NCI-H1436 treated with DMSO at 0.1 percent for 48 hours (cell line): ENCODE results near the gene ADAP2.
A peak's percentile ranks its signal among the peaks of the same experiment; 100 is the strongest.
"Not testable (repeated sequence)": the region's sequence is repeated elsewhere in the genome, so short reads cannot be mapped to it uniquely, and the experiment has no call there.

Experiments used
- DNase-seq: peaks from one replicate; lab custom pipeline; 2025; lab: John Stamatoyannopoulos, UW

ADAP2 gene, protein sequence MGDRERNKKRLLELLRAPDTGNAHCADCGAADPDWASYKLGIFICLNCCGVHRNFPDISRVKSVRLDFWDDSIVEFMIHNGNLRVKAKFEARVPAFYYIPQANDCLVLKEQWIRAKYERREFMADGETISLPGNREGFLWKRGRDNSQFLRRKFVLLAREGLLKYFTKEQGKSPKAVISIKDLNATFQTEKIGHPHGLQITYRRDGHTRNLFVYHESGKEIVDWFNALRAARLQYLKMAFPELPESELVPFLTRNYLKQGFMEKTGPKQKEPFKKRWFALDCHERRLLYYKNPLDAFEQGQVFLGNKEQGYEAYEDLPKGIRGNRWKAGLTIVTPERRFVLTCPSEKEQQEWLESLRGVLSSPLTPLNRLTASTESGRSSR

DNA sequence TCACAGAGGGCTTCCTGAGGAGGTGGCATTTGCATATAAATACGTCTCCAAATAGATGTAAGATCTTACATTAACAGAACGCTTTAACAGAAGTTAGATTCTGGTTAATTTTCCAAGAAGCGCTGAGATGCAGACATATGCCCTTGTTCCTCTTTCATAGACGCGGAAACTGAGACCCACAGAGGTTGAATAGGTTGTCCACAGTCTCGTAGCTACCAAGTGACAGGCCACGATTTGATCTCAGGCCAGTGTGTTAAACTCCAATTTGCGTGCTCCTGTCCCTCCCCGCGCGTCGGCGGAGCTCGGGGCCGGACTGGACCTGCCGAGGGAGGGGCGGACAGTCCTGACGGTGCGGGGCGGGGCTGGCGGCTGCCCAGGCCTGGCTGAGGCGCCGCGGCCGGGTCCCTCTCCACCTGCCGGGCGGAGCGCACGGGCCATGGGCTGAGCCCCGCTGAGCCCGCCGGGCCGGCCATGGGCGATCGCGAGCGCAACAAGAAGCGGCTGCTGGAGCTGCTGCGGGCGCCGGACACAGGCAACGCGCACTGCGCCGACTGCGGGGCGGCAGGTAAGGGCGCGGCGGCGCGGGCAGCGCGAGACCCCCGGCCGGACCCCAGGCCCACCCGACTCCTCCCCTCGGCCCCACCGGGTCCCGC lies at the start of gene ADAP2:
ADAP2 (plus strand) TSS at position 402 of the 653 bp plus-strand sequence; CDS start at position 472, 70 bp downstream.
- DNase-seq = no peak

DNA sequence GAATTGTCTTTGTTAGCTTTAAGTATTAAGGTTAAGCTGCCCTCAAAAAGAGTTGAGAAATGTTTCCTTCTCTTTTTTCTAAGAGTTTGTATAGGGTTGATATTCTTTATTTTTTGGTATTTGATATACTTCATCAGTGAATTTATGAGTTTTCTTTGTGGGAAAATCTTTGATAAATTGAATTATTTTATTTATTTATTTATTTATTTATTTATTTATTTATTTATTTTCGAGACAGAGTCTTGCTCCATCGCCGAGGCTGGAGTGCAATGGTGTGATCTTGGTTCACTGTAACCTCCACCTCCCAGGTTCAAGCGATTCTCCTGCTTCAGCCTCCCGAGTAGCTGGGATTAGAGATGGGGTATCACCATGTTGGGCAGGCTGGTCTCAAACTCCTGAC lies 35.6 kb upstream of the ADAP2 start:
- no peak for DNase-seq

DNA sequence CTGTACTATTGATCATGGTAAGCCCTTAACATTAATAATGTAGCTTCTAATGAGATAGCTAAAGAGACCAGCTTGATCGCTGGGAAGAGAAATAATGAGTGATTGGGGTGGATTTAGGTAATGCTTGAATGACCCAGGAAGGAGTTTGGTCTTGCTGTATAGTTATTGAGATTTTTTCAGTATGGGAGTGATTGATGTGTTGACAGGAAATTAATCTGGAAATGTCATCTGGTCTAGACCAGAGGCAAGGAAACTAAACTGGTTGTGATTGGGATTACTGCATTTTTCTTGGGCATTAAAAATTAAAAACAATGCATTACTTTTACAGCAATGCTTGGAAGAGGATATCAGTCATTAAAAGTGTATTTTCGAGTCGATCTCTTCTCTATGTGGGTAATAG lies 27.5 kb upstream of the ADAP2 start:
- no peak for DNase-seq

DNA sequence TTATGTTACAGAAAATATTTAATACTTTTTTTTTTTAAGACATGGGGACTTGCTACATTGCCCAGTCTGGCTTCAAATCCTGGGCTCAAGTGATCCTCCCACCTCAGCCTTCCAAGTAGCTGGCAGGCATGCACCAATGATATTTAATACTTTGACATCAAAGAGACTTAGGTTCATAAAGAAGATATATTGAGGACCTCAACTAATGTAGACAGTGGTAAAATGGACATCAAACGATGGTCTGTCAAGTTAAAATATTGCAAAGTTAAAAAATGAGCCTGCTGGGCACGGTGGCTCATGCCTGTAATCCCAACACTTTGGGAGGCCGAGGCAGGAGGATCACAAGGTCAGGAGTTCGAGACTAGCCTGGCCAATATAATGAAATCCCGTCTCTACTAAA lies 24.4 kb upstream of the ADAP2 start:
- DNase-seq = no peak

DNA sequence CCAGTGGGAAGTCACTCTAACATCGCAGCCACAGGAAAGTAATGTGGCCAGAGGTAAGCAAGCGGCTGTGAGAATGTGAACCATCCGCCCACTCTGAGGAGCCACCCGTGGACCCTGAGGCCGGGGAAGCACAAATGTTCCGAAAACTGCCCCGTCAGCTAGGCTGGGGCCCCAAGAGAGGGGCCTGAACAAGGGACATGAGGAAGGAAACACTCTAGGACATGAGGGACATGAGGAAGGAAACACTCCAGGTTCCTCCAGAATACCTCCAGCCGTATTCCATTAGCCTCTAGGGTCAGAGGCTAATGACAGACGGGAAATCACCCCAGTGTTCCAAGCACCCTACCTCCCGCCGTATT lies 16.0 kb upstream of the ADAP2 start:
- no peak for DNase-seq

DNA sequence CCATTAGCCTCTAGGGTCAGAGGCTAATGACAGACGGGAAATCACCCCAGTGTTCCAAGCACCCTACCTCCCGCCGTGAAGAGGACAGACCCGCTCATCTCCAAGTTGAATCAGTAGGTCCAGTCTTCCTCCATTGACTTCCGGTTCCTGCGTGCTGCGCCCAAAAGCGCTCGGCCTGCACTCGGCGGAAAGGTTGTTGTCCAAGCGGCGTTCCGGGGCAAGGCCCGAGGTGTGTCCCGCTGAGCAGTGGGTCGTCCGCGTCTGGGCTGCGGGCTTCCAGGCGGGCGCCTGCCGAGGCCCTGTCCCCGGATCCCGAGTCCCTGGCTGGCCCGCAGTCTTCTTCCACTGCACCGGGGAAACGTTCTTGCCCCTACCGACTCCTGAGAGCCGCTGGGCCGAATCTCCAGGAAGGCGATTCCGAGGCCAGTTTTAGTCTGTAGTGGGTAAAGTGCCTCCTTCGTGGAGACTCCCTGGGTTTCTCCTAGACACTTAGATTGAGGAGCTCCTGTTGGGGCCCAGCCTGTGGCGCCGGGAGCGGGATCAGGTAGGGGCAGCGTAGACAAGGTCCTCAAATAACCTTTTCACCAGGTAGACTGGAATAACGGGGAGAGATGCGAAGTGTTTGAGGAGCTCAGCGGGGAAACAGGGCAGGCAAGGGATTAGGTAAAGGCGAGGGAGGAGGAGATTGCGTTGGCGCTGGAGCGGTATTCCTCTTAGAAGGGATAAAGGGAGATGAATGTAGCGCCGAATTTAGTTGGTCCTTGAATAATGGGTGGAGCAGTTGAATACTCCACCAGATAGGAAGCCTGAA lies 15.4 kb upstream of the ADAP2 start, which contains the start of gene TEFM:
TEFM (minus strand) TSS at position 138 of the 811 bp plus-strand sequence; CDS start at position 98, 40 bp downstream.
- peak; percentile 36 for DNase-seq

DNA sequence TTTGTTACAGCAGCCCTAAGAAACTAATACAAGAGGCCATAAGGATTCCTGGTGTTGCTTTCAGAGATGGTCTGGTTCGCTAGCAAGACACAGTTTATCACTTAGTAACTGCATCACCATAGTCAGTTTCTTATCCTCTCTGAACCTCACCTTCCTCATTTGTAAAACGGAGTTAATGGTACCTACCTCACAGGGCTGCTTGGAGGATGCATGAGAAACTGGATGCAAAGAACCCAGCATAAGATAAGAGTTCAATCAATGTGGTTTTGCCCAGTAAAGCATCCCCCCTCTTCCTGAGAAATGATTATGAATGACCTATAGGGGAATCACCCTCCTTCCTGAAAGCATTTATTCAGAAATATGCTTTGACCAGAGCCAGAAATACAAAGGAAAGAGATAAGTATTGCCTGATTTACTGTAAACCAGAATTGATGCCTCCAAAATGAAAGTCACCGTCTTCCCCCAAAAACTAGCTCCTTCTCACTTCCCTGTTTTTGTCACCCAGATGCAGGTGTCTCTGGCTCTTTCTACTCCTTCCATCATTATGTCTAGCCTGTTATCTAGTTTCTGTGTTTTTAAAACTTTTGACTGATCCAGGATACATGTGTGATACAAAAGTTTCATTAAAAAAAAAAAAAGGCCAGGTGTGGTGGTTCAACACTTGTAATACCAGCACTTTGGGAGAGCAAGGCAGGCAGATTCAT lies 12.9 kb upstream of the ADAP2 start:
- DNase-seq = no peak

DNA sequence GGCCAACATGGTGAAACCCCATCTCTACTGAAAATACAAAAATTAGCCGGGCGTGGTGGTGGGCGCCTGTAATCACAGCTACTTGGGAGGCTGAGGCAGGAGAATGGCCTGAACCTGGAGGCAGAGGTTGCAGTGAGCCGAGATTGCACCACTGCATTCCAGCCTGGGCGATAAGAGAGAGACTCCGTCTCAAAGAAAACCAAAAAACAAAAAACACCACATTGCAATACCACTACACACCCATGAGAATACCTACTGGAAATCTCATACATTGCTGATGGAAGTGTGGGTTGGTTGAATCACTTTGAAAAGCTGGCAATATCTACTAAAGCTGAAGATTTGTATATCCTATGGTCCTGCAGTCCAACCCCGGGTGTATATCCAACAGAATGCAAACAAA lies 11.6 kb upstream of the ADAP2 start:
- not testable (repeated sequence) for DNase-seq

DNA sequence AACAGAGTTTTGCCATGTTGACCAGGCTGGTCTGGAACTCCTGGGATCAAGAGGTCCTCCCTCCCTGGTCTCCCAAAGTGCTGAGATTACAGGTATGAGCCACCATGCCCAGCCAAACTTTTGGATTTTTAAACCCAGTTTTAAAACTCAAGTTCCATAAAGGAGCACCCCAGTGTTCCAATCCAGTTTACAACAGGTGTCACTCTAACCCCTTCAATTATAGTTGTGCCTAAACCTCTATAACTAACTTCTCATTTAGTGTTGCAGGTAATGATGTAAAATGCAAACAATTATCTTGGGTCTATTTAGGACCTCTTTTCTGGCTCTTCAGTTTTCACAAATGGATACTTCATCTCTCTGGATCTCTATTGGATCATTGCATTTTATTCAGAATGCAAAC lies 7.8 kb upstream of the ADAP2 start:
- DNase-seq = no peak

DNA sequence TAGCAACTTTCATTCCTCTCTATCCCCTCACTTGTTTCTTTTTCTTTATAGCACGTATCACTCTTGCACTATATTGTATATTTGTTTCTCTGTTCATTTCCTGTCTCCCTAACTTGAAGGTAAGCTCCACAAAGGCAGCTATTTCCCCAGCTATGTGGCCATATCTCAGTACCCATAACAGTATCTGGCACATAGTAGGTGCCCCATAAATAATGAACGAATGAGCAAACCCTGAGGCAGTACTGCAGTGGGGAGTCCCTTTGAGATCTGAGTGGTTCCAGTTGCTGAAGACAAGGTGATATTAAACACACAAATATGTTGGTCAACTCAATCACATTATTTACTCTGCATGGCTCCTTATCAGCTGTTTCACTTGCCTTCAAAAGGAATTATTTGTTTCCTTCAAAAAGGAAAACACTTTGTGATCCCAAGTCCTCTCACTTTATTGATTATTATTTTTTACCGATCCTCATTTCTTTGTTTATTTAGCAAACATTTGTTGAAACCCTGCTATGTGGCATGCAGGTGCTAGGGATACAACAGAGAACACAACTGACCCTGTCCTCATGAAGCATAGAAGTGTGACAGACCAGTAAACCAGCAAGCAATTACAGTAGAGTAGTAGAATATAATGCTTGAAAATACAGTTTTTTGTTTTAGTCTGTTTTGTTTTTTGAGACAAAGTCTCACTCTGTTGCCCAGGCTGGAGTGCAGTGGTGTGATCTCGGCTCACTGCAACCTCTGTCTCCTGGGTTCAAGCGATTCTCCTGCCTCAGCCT lies 5.7 kb upstream of the ADAP2 start:
- no peak for DNase-seq

DNA sequence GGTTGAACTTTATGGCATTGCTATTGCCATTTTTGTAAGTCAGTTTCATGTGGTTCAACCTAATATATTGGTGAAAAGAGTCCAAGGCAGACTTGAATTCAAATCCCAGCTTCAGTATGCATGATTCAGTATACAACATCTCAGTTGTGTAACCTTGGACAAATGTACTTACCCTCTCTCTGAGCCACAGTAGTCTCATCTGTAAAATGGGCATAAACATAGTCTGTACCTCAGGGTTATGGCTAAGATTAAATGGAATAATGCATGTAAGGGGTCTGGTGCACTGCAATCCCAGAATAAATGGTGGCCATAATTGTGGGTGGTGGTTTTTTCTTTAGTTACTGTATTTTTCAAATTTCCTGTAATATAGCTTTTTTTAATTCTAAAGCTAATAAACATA lies 4.7 kb upstream of the ADAP2 start:
- DNase-seq = no peak

DNA sequence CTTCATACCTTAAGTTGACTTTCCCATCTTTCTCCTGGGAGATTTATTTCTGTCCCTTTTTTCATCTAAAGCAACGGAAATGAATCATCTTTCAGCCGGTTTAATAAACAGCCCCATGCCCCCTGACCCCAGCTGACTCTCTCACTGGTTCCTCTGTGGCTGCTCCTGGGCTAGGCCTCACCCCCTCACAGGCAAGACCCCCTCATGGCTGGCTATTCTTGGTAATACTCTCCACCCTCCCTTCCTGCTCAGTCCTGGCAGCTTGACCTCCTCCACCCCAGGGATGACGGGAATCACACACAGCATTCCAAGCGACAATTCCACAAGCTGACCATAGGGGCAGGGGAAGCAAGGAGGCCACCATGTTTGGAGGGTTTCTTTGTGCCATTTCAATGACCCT lies 1.5 kb upstream of the ADAP2 start:
- DNase-seq = no peak

DNA sequence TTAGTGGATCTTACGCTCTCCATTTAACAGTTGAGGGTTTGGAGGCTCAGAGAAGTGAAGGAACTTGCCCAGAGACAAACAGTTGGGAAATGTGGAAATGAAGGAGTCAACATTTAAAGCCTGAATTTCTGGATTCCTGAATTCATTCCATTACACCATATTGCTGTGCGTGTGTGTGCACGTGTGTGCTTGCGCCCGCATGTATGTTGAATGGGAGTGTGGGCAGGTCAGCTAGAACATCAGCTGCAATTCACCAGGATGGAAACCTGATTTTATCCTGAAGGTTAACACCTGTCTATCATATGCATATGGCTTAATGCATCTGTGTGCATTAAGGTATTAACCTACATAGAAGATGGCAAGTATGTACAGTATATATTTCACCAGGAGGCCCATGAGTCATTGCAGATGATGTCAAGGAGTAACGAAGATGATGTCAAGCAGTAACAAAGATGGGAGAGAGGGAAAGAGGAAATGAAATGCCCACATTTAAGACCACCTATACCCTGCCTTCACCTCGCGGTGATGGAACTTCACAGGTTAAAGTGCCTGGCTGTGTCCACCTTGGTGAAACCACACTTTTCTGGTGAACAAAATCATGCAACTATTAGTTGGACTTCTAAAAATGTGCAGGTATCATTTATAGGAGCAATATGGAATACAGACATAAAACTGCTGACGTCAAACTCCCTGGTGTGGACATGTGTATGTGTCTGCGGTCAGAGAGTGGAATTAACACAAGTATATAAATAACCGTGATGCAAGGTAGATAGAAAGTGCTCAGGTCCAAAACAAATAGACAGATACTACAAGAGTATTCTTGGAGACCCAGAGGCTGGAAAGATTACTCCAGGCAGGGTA lies 832 bp upstream of the ADAP2 start:
- DNase-seq = no peak

DNA sequence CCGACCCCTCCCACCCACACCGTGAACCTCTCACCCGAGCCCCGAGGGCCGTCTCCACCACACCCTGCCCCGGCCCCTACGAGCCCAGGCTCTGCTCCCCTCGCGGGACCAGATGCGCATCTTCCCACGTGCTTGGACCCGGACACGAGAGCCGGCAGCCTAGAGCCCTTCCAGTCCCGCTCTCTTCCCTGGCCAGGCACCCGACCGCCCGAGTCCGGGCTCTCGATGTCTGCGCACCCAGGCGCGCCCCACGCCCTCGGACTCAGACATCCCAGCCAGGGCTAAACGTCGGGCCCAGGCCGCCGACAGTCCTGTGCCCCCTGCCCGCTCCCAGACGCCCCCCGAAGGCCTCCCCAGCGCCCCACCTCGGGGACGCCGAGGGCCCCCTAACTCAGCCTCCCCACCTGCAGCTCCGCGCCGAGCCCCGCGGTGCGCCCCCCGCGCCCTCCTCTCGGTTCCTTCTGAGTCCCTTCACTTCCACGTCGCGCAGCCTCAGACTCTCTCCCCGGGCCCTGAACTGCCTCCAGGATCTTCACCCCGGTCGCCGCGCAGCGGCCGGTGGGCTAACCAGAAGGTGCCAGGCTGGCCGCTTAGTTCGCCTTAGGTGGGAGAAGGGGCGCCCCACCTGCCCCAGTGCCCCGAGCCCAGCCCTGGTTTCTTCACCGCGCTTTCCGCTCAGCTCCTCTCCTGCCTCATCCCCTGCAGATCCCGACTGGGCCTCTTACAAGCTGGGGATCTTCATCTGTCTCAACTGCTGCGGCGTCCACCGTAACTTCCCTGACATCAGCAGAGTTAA lies 688 bp downstream of the ADAP2 start:
- no peak for DNase-seq

DNA sequence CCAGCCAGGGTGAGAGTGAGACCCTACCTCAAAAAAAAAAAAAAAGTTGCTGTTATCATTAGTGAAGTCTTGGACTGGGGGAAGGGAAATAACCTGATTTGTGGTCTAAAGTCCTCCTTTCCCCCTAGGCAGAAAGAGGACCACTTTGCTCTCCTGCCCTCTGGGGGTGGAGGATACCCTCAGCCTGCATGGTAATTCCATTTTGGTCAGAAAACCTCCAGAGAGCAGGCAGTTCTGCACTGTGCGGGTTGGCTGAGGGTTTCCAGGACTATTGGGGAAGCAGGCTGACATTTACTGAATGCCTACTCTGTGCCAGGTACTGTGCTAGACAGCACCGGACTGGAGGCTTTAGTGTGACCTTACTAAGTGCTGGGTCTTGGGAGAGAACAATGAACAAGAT lies 2.6 kb downstream of the ADAP2 start:
- no peak for DNase-seq

DNA sequence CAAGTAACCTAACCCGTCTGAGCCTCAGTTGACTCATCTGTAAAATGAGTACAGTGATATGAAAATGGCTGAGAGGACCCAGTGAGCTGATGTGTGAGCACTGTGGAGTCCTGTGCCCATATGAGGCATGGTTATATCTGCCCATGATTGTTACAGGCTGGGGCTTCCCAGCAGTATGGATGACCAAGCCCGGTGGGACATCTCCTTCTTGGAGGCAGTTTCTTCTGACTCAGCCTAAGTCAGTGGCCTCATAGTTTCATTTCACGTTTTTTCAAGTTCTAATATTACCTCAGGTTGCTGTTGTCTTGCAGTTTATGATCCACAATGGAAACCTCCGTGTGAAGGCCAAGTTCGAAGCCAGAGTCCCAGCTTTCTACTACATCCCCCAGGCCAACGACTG lies 4.8 kb downstream of the ADAP2 start:
- DNase-seq = no peak

DNA sequence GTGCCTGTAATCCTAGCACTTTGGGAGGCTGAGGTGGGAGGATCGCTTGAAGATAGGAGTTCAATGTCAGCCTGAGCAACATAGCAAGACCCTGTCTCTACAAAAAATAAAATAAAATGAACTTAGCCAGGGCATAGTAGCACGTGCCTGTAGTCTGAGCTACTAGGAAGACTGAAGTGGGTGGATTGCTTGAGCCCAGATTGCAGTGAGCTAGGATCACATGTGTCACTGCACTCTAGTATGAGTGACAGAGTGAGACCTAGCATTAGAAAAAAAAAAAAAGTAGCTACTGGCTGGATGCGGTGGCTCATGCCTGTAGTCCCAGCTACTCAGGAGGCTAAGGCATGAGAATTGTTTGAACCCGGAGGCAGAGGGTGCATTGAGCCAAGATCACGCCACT lies 6.0 kb downstream of the ADAP2 start:
- DNase-seq = no peak

DNA sequence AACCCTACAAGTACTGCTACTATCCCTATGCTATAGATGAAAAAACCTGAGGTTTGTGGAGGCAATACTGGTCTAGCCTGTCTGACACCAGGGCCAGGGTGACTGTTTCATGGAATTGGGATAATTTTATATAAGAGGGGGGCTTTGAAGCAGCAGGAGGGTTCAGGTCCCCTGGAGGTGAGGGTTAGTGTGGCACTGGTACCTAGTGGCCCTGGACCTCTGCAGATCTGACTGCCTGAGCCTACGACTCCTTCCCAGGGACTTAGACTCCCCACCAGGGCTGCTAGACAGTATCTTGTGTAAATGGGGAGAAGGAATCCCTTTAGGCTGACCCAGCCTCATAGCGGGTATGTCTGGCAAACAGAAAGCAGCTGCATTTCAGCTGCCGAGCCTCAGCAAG lies 6.8 kb downstream of the ADAP2 start:
- no peak for DNase-seq

DNA sequence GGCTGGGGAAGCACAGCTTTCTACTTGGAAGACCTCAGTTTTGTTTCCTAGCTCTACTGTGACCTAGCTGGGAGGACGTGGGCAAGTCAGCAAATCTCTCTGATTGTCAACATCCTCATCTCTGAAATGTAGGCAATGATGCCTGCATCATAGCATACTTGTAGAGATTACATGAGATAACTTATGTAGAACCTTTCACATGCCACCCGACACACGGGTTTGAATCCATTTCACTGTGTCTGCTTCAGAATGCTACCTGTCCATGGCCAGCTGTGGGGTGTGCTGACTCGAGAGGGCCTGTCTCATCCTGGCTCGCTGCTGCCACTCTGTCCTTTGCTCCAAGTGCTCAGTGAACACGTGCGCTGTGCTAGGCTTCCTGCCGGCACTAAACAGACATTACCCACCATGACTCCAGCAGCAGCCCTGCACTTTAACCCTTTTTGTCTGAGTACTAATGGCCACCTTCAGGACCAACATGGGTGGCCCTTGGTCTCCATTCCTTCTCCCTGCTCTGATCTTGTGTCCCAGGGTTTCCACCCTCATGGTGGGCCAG lies 7.4 kb downstream of the ADAP2 start:
- no peak for DNase-seq
